Small intestine (tissue), 4 donors: Measurements from ENCODE around the gene IFNA6. TPM values are rescaled to one million over a fixed set of nuclear protein-coding genes. Genes with fewer than 3 reads are reported as not detected.

Source experiments
- polyA plus RNA-seq, 4 donors: library from polyadenylated mRNA; stranded (reverse) in 3 of 4; unstranded in 1 of 4; fragments of 200-250 nt in 3 of 4; fragments of 120-200 nt in 1 of 4; gene quantifications; one replicate each; pipeline versions ENCODE4 v1.2.1 to v1.2.3, GENCODE V29; 2013
- donor health status: healthy with polysubstance abuse.
- donor health status: Bipolar disorder and iron deficiency.
- donor health status: healthy.

The IFNA6 gene
- polyA plus RNA-seq, 4 donors = not detected

Other genes with a start within 250 kb of the IFNA6 start
- gene IFNW1, start 209.1 kb downstream of the IFNA6 start, polyA plus RNA-seq = under 1 TPM in 1 of 4 donors, not detected in 3; 0.03 TPM
- gene IFNA21, start 184.2 kb downstream of the IFNA6 start, polyA plus RNA-seq = not detected
- not detected for gene IFNA4, start 163.3 kb downstream of the IFNA6 start, polyA plus RNA-seq
- gene IFNA7, start 148.7 kb downstream of the IFNA6 start, polyA plus RNA-seq = not detected
- not detected for gene IFNA10, start 143.7 kb downstream of the IFNA6 start, polyA plus RNA-seq
- gene IFNA16, start 133.6 kb downstream of the IFNA6 start, polyA plus RNA-seq = not detected
- gene IFNA17, start 122.7 kb downstream of the IFNA6 start, polyA plus RNA-seq = not detected
- not detected for gene IFNA14, start 110.9 kb downstream of the IFNA6 start, polyA plus RNA-seq
- gene IFNA5, start 45.6 kb downstream of the IFNA6 start, polyA plus RNA-seq = not detected
- gene KLHL9, start 15.5 kb downstream of the IFNA6 start, polyA plus RNA-seq = 10 to 100 TPM in 1 of 4 donors, 1 to 10 TPM in 3; 4.6 to 31.5 (median 7.5) TPM
- not detected for gene IFNA13, start 17.2 kb upstream of the IFNA6 start, polyA plus RNA-seq
- gene IFNA2, start 34.5 kb upstream of the IFNA6 start, polyA plus RNA-seq = not detected
- not detected for gene IFNA8, start 58.2 kb upstream of the IFNA6 start, polyA plus RNA-seq
- not detected for gene IFNA1, start 89.6 kb upstream of the IFNA6 start, polyA plus RNA-seq
- gene IFNE, start 131.4 kb upstream of the IFNA6 start, polyA plus RNA-seq = 1 to 10 TPM in 2 of 4 donors, under 1 TPM in 2; 0.73 to 5.4 (median 1.4) TPM